IMR-90 (cell line): ENCODE measurements around the gene SHROOM1. TPM values are rescaled to one million over a fixed set of nuclear protein-coding genes. Genes with fewer than 3 reads are reported as not detected.

Experiments
- ATAC-seq: fragments of 200-7000 bp; cut with Tn5 transposase; 2 replicates; pipeline ENCODE4 v1.9.1; 2020; ENCODE audit warnings: low read depth, mild to moderate bottlenecking, moderate library complexity
- BruUV-seq: library from RNA; stranded (reverse); fragments of 400-500 nt; replicated peaks from 2 replicates; lab custom pipeline; 2021; lab: Mats Ljungman, UMichigan
- CTCF ChIA-PET: fragments of 300-600 bp; formaldehyde crosslinking; extraction: SDS; loops from one replicate; lab custom pipeline; 2021; ENCODE audit warnings: antibody characterized with exemption; lab: Yijun Ruan, JAX
- POLR2A ChIA-PET: fragments of 300-600 bp; sonication (Branson Sonifier 250); formaldehyde crosslinking; loops from one replicate; lab custom pipeline; 2022; ENCODE audit warnings: antibody characterized with exemption; ENCODE audit not compliant: unreplicated experiment; lab: Charles Lee
- DNase-seq: peaks from one replicate; pipeline ENCODE4 v3.0.0; 2013
- H2AFZ ChIP-seq: replicated peaks from 2 replicates; pipeline ENCODE3; 2013; ENCODE audit warnings: low read length, mild to moderate bottlenecking; ENCODE audit not compliant: poor library complexity
- H2AK5ac ChIP-seq: 2 replicates; pipeline ENCODE4 v1.6.1; 2013; ENCODE audit warnings: low read depth, low read length, inconsistent platforms
- H2AK9ac ChIP-seq: replicated peaks from 2 replicates; pipeline ENCODE3; 2013; ENCODE audit warnings: mild to moderate bottlenecking, low read depth, low read length, moderate library complexity; ENCODE audit not compliant: poor library complexity
- H2BK120ac ChIP-seq: 2 replicates; pipeline ENCODE4 v1.6.1; 2013; ENCODE audit warnings: low read depth, low read length, inconsistent platforms
- H2BK15ac ChIP-seq: 3 replicates; pipeline ENCODE4 v1.6.1; 2013; ENCODE audit warnings: low read depth, low read length, inconsistent platforms
- H2BK20ac ChIP-seq: 2 replicates; pipeline ENCODE4 v1.6.1; 2013; ENCODE audit warnings: low read depth, mild to moderate bottlenecking, inconsistent platforms, low read length, moderate library complexity
- H2BK5ac ChIP-seq: 2 replicates; pipeline ENCODE4 v1.6.1; 2013; ENCODE audit warnings: mild to moderate bottlenecking, low read depth, low read length, inconsistent platforms; ENCODE audit not compliant: poor library complexity, severe bottlenecking
- H3K14ac ChIP-seq: replicated peaks from 2 replicates; pipeline ENCODE4 v1.6.1; 2013; ENCODE audit warnings: low read depth, low read length, inconsistent platforms
- H3K18ac ChIP-seq: 2 replicates; pipeline ENCODE4 v1.6.1; 2013; ENCODE audit warnings: low read depth, low read length, control low read depth
- H3K23ac ChIP-seq: 2 replicates; pipeline ENCODE4 v1.6.1; 2013; ENCODE audit warnings: low read depth, low read length, inconsistent platforms
- H3K27ac ChIP-seq: 2 replicates; pipeline ENCODE4 v1.5.1; 2013; ENCODE audit warnings: mild to moderate bottlenecking, control low read depth, low read length; ENCODE audit not compliant: insufficient read depth
- H3K27me3 ChIP-seq: 2 replicates; pipeline ENCODE4 v1.6.1; 2013; ENCODE audit warnings: low read length; ENCODE audit not compliant: control insufficient read depth, insufficient read depth
- H3K36me3 ChIP-seq: 2 replicates; pipeline ENCODE4 v1.6.1; 2013; ENCODE audit warnings: low read length, mixed read lengths; ENCODE audit not compliant: control insufficient read depth, insufficient read depth
- H3K4ac ChIP-seq: 2 replicates; pipeline ENCODE4 v1.6.1; 2013; ENCODE audit warnings: low read depth, low read length, inconsistent platforms
- H3K4me1 ChIP-seq: 2 replicates; pipeline ENCODE4 v1.6.1; 2013; ENCODE audit warnings: low read length, mixed read lengths; ENCODE audit not compliant: control insufficient read depth, insufficient read depth
- H3K4me2 ChIP-seq: 2 replicates; pipeline ENCODE4 v1.6.1; 2013; ENCODE audit warnings: low read depth, mild to moderate bottlenecking, control low read depth, low read length, moderate library complexity
- H3K4me3 ChIP-seq: 2 replicates; pipeline ENCODE4 v1.5.1; 2013; ENCODE audit warnings: low read depth, mild to moderate bottlenecking, control low read depth, low read length, moderate library complexity; ENCODE audit not compliant: insufficient read depth
- H3K56ac ChIP-seq: 2 replicates; pipeline ENCODE4 v1.6.1; 2013; ENCODE audit warnings: low read length, inconsistent platforms; ENCODE audit not compliant: insufficient read depth; ENCODE audit errors: extremely low read depth
- H3K79me1 ChIP-seq, 2 experiments: 2 replicates each; pipeline ENCODE4 v1.6.1; 2013; ENCODE audit warnings: low read length in 2 of 2, inconsistent platforms in 1 of 2, low read depth in 1 of 2
- H3K9ac ChIP-seq: 2 replicates; pipeline ENCODE4 v1.6.1; 2013; ENCODE audit warnings: low read depth, low read length, control low read depth
- H3K9me1 ChIP-seq: 2 replicates; pipeline ENCODE4 v1.6.1; 2013; ENCODE audit warnings: low read length, inconsistent platforms; ENCODE audit not compliant: insufficient read depth
- H3K9me3 ChIP-seq: 2 replicates; pipeline ENCODE4 v1.6.1; 2013; ENCODE audit warnings: low read length; ENCODE audit not compliant: control insufficient read depth, insufficient read depth
- H4K20me1 ChIP-seq: 2 replicates; pipeline ENCODE4 v1.6.1; 2013; ENCODE audit warnings: low read length, inconsistent platforms; ENCODE audit not compliant: insufficient read depth
- H4K5ac ChIP-seq: 2 replicates; pipeline ENCODE4 v1.6.1; 2013; ENCODE audit warnings: mild to moderate bottlenecking, low read depth, low read length, control low read depth
- H4K8ac ChIP-seq, 2 experiments: 2 replicates each; pipeline ENCODE4 v1.6.1; 2013; ENCODE audit warnings: low read depth in 2 of 2, low read length in 2 of 2, control low read depth in 1 of 2, inconsistent platforms in 1 of 2
- H4K91ac ChIP-seq: 2 replicates; pipeline ENCODE4 v1.6.1; 2013; ENCODE audit warnings: low read depth, low read length, inconsistent platforms; ENCODE audit not compliant: insufficient read depth
- BHLHE40 ChIP-seq: fragments of 150-350 bp; IDR thresholded peaks from 2 replicates; pipeline ENCODE4 v1.6.1; 2016; ENCODE audit warnings: mild to moderate bottlenecking, low read depth, low read length
- CEBPB ChIP-seq: IDR thresholded peaks from 2 replicates; pipeline ENCODE4 v1.6.1; 2012; ENCODE audit warnings: low read depth, low read length, improper control_type of control experiment
- CHD1 ChIP-seq: IDR thresholded peaks from 2 replicates; pipeline ENCODE4 v1.6.1; 2012; ENCODE audit warnings: low read depth, low read length, improper control_type of control experiment
- ELK1 ChIP-seq: fragments of 150-350 bp; IDR thresholded peaks from 2 replicates; pipeline ENCODE4 v1.6.1; 2016; ENCODE audit warnings: low read depth, mild to moderate bottlenecking, low read length, moderate library complexity, borderline replicate concordance
- FOS ChIP-seq: fragments of 150-350 bp; IDR thresholded peaks from 2 replicates; pipeline ENCODE4 v1.6.1; 2016; ENCODE audit warnings: low read depth, low read length
- MAZ ChIP-seq: IDR thresholded peaks from 2 replicates; pipeline ENCODE4 v1.6.1; 2012; ENCODE audit warnings: low read depth, mild to moderate bottlenecking, low read length, improper control_type of control experiment, moderate library complexity, borderline replicate concordance
- NFE2L2 ChIP-seq: fragments of 150-350 bp; IDR thresholded peaks from 2 replicates; pipeline ENCODE4 v1.6.1; 2016; ENCODE audit warnings: low read depth, mild to moderate bottlenecking, low read length
- POLR2A ChIP-seq: IDR thresholded peaks from 2 replicates; pipeline ENCODE4 v1.6.1; 2012; ENCODE audit warnings: mild to moderate bottlenecking, low read depth, low read length
- RAD21 ChIP-seq: IDR thresholded peaks from 2 replicates; pipeline ENCODE4 v1.6.1; 2012; ENCODE audit warnings: low read length, improper control_type of control experiment
- RCOR1 ChIP-seq: IDR thresholded peaks from 2 replicates; pipeline ENCODE4 v1.6.1; 2012; ENCODE audit warnings: mild to moderate bottlenecking, low read length, improper control_type of control experiment; ENCODE audit not compliant: insufficient replicate concordance
- RFX5 ChIP-seq: IDR thresholded peaks from 2 replicates; pipeline ENCODE4 v1.8.0; 2012; ENCODE audit warnings: low read depth, mild to moderate bottlenecking, low read length, moderate library complexity
- USF2 ChIP-seq: fragments of 150-350 bp; IDR thresholded peaks from 2 replicates; pipeline ENCODE4 v1.6.1; 2017; ENCODE audit warnings: mild to moderate bottlenecking, antibody characterized with exemption, low read length, low read depth
- WGBS, 2 experiments: methylation state at CpG; one replicate each; pipeline versions ENCODE4 v1.1.5 to v1.1.7; 2013; ENCODE audit warnings: missing lambda C conversion rate in 2 of 2; ENCODE audit not compliant: insufficient read length in 1 of 2; ENCODE audit errors: extremely low coverage in 2 of 2; 5-methylcytosine and 5-hydroxymethylcytosine counted together
- dilution Hi-C: fragments of 300-500 bp; cut with HindIII; formaldehyde crosslinking; loops from one replicate; pipeline ENCODE4 v1.14.3; 2018; ENCODE audit warnings: low sequenced_read_pairs; ENCODE audit not compliant: unreplicated experiment
- in situ Hi-C: fragments of 300-500 bp; cut with MboI; formaldehyde crosslinking; loops from 3 replicates; pipeline ENCODE4 v1.14.3; 2019; ENCODE audit warnings: low sequenced_read_pairs, inconsistent platforms, mixed read lengths
- intact Hi-C: fragments of 100-400 bp; cut with micrococcal nuclease; formaldehyde crosslinking; loops from 2 replicates; pipeline ENCODE4 v1.10.0; 2022
- polyA plus RNA-seq, 3 experiments: library from polyadenylated mRNA; depleted of rRNA; stranded (reverse); fragments of >200 nt; gene quantifications; 2 replicates each; pipeline ENCODE4 v1.2.3, GENCODE V29; 2012; ENCODE audit warnings: low replicate concordance in 1 of 3
- total RNA-seq: library from RNA; depleted of rRNA; stranded (reverse); fragments of >200 nt; gene quantifications from 2 replicates; pipeline ENCODE4 v1.2.3, GENCODE V29; 2012
- TF ChIP-seq, protein P1 (sequence below): conservative IDR thresholded peaks from 2 replicates; pipeline ENCODE4 v1.5.1; 2012; ENCODE audit warnings: mild to moderate bottlenecking, low read depth, low read length, improper control_type of control experiment

The SHROOM1 gene
- total and polyA plus RNA-seq, 2 of the 4 experiments (the other 2 are of a cell fraction): 1.4 to 6.3 TPM

- Histone ChIP-seq H2AFZ (peak overlapping the region; percentile 99), H2BK20ac (no peak overlapping the region), H4K8ac (peak overlapping the region; percentile 34 to 63; a peak in 3 of 4 replicates), H2AK5ac (no peak overlapping the region), H3K27me3 (no peaks in the 10 kb centered on the region), H3K14ac (peak overlapping the region; percentile 83; the same call in 1 of the 2 replicates), H4K20me1 (no peaks in the 10 kb centered on the region), H4K91ac (peak overlapping the region; percentile 47; the same call in 1 of the 2 replicates), H2AK9ac (peak overlapping the region; percentile 81), H3K23ac (no peak overlapping the region), H3K4ac (peak overlapping the region; percentile 89), H2BK15ac (no peak overlapping the region; the same call in 2 of the 3 replicates), H4K5ac (no peak overlapping the region), H2BK5ac (no peak overlapping the region), H3K36me3 (peaks cover 3% of the 10 kb centered on the region; the same call in 1 of the 2 replicates), H3K4me2 (peak overlapping the region; percentile 90), H3K9me3 (no peaks in the 10 kb centered on the region), H2BK120ac (0 out of 2 replicates have a peak overlapping the region, but pooled peaks have one; percentile 48), H3K9ac (peak overlapping the region; percentile 73), H3K4me1 (peaks cover 4% of the 10 kb centered on the region; the same call in 1 of the 2 replicates), H3K56ac (peak overlapping the region; percentile 32; the same call in 1 of the 2 replicates), H3K79me1 (peaks cover 13 to 32% of the 10 kb centered on the region in 2 experiments; a peak in 3 of 4 replicates), H3K4me3 (peak overlapping the region; percentile 84), H3K9me1 (peaks cover 4% of the 10 kb centered on the region; the same call in 1 of the 2 replicates), H3K27ac (peak overlapping the region; percentile 52; the same call in 1 of the 2 replicates), H3K18ac (no peak overlapping the region)
- intact Hi-C loops (loop anchor here (1.0 kb wide), 2 partner anchors 36 to 53 kb away; partner anchors contain the start of genes GDF9 and UQCRQ), dilution Hi-C loops (no loop called here), in situ Hi-C loops (no loop called here)
- BruUV-seq: no TSS peak
- ChIA-PET POLR2A (no interaction called here), CTCF (interaction anchor here (0.6 to 1.2 kb wide), 7 partner anchors 12 to 242 kb away, joined by 3 to 7 read pairs (median 4); no protein-coding TSS in a partner anchor)
- ATAC-seq (peak; percentile 91), DNase-seq (peak; percentile 56)
- WGBS, 2 experiments: 5% methylated on average over 41 of the region's 75 CpGs; no CpG with 5 or more reads in 1 of the 2 experiments
- peak; percentile 82 for TF ChIP-seq RAD21
- TF ChIP-seq BHLHE40: no peak; the same call in 1 of the 2 replicates
- no peak for TF ChIP-seq NFE2L2
- peak; percentile 62 for TF ChIP-seq RCOR1
- TF ChIP-seq FOS: no peak
- TF ChIP-seq USF2: no peak
- TF ChIP-seq POLR2A: peak; percentile 24; the same call in 1 of the 2 replicates
- peak; percentile 73; the same call in 1 of the 2 replicates for TF ChIP-seq MAZ
- TF ChIP-seq ELK1: no peak
- TF ChIP-seq CHD1: no peak
- TF ChIP-seq, protein P1, sequence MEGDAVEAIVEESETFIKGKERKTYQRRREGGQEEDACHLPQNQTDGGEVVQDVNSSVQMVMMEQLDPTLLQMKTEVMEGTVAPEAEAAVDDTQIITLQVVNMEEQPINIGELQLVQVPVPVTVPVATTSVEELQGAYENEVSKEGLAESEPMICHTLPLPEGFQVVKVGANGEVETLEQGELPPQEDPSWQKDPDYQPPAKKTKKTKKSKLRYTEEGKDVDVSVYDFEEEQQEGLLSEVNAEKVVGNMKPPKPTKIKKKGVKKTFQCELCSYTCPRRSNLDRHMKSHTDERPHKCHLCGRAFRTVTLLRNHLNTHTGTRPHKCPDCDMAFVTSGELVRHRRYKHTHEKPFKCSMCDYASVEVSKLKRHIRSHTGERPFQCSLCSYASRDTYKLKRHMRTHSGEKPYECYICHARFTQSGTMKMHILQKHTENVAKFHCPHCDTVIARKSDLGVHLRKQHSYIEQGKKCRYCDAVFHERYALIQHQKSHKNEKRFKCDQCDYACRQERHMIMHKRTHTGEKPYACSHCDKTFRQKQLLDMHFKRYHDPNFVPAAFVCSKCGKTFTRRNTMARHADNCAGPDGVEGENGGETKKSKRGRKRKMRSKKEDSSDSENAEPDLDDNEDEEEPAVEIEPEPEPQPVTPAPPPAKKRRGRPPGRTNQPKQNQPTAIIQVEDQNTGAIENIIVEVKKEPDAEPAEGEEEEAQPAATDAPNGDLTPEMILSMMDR: peak; percentile 88
- no peak for TF ChIP-seq CEBPB
- no peak for TF ChIP-seq RFX5
These were observed 558 bp downstream of the SHROOM1 start for GRCh38 chr5:132829742-132830435.
